ENCODE results near the gene RAD23B.
A peak's percentile ranks its signal among the peaks of the same experiment; 100 is the strongest.
"Not testable (repeated sequence)": the region's sequence is repeated elsewhere in the genome, so short reads cannot be mapped to it uniquely, and the experiment has no call there.

The RAD23B gene

DNA sequence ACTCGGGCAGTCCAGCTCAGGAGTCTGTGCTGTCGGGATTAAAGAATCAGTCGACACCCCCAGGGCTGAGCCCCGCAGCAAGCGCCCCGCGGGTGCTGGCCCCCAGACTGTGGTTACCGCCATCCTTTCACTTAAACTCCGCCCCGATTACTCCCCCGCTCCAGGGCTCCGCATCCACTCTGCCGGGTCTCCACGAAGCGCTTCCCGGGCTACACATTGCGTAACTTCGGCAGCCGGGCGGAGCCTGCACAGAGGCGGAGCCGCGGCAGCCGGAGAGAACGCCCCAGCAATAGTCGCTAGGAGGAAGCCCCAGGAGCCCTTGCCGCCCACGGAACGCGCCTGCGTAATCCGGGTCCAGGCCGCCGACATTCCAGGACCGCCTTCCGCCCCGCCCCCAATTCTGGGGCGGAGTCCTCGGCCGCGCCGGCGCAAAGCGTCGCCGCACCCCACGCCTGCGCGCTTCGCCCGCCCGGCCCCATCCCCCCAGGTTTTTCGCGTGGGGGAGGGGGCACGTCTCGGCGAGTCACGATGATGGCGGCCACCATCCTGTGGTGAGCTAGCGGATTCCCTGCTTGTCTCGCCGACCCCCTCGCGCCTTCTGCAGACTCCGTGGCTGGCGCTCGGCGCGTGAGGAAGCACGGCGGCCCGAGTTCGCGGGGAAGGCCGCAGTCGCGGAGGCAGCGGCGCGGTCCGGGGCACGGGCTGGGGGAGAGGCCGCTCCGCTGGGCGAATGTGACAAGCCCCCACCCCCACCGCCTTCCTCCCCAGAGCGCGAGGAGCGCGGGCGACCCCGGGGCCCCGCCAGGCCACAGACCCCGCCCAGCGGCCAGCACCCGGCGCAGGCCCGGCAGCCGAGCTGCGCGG is at the start of gene RAD23B:
TSS of gene RAD23B (plus strand) at position 521 of the 864 bp plus-strand sequence. CDS start 351 bp downstream, outside the sequence.
- peak; percentile 96 to 98 for DNase-seq (ENCODE audit: low read depth in 2 of 2)

DNA sequence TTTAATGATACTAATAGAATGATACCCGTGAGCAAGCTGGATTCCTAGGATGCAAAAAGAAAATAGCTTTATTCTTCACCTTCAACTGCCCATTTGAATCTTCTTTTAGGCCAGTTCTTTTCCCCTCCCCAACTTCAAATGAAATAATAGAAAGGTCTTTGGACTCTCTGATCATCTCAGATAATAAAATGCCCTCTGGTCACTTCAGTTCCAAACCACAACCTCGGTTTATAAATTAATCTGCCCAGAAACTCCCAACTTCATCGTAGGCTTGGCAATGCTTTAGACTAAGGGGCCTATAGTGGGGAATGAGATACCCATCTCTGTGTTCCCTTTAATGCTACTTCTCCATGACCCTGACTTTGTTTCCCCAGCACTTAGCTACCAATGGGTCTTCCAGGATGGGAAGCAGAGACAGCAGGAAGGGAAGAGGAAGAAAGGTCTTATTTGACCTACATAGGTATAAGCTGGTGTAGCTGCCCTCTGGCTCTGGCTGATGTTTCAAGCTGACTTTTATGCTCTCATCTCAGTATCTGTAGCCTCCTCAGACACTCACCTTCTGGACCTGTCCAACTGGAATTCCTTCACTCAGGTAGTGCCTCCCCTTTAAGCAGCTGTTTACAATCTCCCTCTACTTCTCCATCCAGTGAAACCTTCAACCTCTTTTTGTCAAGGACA is 47.2 kb upstream of the RAD23B start:
- no peak for DNase-seq (ENCODE audit: low read depth in 2 of 2)

DNA sequence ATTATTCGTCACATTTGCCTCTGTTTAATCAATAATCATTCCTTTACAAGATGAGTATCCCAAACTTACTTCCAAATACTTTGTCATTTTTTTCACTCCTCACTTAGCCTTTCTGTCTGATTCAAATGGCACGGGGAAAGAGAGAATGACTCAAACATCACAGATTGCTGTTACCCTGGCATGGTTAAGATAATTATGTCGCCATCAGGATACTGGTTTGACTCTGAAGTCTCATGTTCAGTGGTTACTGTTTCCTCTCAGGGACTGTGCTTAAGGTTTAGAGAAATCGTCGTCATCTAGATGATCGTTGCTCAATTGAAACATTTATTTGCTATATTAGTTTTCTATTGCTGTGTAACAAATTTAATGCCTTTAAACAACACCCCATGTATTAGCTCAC is 45.2 kb upstream of the RAD23B start:
- no peak for DNase-seq (ENCODE audit: low read depth in 2 of 2)

DNA sequence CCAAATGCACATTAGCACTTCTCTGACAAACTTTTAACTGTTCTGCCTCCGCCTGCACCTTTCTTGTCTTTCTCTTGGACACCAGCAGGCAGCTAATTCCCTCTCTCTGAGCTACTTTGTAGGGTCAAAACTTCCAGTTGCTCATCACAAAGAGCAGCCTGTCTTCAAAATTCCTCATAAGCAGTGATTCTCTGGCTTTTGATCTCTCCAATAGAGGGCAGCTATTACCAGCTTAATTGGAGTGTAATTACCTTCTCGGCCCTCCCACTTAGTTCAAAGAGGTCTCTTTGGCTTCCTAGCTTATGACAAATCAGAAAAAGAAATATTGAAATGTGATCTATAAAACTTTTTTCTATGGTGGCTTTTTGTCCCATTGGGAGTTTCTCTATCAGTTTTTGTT is 43.6 kb upstream of the RAD23B start:
- DNase-seq (ENCODE audit: low read depth in 2 of 2) = no peak

DNA sequence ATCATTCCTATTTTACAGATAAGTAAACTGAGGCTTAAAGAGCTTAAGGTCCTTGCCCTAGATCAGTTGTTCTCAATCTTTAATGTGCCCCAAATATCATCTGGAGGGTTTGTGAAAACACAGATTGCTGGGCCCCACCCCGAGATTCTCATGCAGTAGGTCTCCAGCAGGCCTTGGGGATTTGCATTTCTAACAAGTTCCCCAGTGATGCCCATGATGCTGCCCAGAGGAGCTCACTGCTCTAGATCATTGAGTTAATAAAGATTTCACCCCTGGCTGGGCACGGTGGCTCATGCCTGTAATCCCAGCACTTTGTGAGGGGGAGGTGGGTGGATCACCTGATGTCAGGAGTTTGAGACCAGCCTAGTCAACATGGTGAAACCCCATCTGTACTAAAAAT is 42.8 kb upstream of the RAD23B start:
- DNase-seq (ENCODE audit: low read depth in 2 of 2) = no peak

DNA sequence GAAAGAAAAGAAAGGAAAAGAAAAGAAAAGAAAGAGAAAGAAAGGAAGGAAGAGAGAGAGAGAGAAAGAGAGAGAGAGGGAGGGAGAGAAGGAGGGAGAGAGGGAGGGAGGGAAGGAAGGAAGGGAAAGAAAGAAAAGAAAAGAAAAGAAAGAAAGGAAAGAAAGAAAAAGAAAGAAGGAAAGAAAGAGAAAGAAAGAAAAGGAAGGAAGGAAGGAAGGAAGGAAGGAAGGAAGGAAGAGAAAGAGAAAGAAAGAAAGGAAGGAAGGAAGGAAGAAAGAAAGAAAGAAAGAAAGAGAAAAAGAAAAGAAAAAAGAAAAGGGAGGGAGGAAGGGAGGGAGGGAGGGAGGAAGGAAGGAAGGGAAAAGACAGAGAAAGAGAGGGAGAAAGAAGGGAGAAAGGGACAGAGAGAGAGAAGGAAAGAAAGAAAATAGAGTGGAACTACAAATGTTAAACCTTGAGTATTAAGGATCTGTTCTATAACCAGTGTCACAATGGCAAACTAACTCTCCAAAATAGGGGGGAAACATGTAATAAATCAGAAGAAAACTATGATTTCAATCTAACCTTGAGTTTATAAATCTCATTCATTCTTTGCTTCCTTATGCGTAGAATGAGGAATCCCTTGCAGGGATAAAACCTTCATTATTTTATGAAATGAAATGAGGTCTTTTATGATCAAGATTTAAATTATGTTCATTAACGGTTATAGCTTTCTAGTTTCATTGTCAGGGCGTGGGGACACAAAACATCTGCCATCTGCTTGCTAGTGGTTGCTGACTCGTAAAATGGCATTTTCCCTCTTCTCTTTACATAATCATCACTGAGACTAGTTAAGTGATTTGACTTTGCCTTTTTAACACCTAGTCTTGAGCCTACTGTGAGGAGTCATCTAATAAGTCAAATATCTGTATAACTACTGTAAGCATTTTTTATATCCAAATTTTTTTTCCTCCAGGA is 40.7 kb upstream of the RAD23B start:
- DNase-seq (ENCODE audit: low read depth in 2 of 2) = no peak

DNA sequence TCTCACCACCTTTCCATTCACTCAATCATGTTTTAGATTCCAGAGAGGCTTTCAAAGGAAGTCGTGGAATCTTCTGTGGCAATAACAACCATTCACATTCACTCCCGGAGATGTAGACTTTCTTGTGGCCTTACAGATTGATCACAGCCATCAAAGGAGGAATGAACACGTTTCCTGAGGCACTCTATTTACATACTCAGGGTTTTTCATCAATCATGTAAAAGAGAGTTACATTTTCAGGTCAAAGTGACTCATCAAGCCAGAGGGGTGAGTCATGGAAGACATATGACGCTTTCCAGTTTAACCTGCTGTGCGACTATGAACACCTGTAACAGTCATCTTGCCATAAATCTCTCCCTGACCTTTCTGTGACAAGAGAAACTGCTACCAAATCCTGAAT is 39.3 kb upstream of the RAD23B start:
- DNase-seq (ENCODE audit: low read depth in 2 of 2) = no peak

DNA sequence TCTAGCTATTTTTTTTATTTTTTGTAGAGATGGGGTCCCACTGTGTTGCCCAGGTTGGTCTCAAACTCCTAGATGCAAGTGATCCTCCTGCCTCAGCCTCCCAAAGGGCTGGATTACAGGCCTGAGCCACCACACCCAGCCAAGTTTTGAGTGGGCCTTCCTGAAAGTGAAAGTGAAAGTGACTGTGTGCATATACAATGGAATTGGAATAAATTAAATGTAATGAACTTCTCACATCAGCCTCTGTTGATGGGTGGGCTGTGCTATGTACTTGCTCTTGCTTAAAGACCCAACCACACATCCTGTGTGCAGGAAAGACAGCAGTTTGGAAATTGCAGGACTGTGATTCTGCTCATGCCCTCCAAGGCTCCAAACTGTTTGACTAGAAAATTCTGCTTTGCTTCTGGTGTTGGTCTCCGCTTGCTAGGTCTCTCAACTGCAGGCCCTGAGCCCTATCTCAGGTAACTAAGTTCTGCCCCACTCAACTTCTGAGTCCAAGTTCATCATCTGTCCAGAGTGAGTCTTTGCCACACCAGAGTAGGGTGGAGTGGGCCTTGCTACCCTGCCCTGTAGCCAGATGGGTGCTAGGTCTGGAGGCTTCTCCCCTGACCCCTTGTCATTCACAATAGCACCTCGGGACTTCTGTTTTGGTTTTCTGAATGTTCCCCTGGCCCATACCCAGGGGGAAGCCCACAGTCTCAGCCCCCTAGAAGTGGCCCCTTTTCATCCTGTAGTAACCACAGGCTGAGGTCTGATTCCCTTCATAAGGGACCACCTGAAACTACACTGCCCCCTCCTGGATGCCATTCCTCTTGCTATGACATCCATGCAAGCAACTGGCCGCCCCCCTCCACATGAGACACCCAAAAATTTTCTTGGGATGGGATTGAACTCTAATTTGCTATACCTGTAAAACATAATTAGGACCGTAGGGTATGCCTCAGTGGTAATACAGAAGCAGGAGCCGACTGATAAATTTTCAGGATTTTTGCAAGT is 36.5 kb upstream of the RAD23B start:
- no peak for DNase-seq (ENCODE audit: low read depth in 2 of 2)

DNA sequence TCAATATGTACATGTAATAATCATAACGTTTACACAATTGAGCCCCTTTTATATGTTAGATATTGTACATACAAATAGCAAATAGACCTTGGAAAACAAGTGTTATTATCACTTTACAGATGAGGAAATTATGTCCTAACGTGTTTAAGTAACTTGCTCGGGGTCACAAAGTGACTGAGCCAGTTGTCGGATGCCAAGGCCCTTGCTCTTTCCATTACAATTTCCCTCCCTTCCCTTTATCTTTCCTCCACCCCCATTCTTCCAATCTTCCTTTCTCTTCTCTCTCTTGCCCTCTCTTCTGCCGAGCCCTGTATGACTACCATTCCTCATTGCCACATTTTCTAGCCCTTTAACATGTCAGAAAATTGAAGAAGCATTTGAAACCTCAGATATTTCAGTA is 34.4 kb upstream of the RAD23B start:
- no peak for DNase-seq (ENCODE audit: low read depth in 2 of 2)

DNA sequence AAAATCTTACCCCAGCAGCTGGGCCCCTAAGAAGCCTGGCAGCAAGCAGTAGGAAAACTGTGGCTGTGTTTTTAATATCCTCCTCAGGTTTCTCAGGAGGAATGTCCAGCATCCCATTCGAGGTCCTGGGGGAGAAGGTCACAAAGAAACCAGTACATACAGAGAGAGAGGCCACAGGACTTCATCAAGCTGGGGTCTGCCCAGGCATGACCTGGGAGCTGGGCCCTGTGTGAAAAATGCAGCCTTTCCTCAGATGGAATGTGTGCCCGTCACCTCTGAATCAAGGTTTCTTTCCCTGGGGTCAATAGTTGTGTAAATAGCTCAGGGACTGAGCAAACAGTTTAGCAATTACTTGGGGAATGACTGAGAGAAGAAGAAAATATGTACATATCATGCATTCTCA is 33.9 kb upstream of the RAD23B start:
- no peak for DNase-seq (ENCODE audit: low read depth in 2 of 2)

DNA sequence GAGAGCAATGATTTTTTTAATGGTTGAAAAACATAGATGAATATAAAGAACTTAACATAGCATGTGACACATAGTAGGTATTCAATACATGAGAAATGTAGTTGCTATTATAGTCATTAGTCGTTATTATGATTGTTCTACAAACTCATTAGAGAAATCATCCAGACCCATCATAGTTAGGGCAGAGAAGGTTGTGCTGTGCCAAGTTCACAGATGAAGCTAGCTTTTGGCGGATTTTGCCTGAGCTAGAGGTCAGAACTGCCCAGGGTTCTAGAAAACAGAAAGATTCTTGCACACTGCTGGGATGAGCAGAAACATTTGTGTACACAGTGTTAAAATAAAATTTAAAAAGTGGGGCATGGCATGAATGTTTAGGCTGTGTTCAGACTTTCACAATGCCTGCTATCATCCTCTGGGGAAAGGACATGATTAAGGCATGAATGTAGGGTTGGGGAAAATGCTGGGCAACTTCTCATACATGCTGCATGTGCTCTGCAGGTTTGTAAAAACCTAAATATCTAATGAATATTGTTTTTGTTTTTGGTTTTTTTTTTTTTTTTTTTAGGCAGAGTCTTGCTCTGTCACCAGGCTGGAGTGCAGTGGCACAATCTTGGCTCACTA is 33.3 kb upstream of the RAD23B start:
- no peak for DNase-seq (ENCODE audit: low read depth in 2 of 2)

DNA sequence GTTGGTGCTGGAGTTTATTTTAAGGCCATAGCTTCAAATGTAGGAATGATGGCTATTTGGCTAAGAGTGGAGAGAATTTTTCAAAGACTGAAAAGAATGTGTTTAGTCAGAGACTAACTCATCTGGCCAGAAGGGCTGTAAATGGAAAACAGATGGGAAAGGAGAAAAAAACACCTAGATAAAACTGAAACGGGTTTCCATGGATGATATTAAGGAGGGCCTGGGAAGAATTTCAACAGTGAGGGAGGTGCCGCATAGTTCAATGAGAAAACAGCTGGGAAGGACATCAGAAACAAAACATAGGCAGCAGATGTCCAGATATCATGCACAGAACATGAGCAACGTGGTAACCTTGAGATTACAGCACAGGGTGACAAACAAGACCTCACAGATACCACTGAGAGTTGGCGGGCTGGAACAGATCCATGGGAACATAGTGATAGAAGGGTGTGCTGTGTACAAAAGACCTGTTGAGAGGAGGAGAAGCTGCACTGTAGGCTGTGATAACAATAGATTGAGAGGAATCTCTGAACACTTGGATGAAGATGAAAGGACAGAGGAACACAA is 31.2 kb upstream of the RAD23B start:
- DNase-seq (ENCODE audit: low read depth in 2 of 2) = no peak

DNA sequence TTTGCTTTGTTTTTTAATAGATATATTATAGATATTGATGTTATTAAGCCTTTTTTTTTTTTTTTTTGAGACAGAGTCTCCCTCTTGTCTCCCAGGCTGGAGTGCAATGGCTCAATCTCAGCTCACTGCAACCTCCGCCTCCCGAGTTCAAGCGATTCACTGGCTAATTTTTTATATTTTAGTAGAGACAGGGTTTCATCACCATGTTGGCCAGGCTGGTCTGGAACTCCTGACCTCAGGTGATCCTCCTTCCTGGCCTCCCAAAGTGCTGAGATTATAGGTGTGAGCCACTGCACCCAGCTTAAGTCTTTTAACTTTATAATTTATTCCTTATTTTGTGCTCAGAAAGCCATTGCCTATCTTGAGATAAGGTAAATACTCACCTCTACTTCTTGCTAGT is 24.2 kb upstream of the RAD23B start:
- DNase-seq (ENCODE audit: low read depth in 2 of 2) = no peak

DNA sequence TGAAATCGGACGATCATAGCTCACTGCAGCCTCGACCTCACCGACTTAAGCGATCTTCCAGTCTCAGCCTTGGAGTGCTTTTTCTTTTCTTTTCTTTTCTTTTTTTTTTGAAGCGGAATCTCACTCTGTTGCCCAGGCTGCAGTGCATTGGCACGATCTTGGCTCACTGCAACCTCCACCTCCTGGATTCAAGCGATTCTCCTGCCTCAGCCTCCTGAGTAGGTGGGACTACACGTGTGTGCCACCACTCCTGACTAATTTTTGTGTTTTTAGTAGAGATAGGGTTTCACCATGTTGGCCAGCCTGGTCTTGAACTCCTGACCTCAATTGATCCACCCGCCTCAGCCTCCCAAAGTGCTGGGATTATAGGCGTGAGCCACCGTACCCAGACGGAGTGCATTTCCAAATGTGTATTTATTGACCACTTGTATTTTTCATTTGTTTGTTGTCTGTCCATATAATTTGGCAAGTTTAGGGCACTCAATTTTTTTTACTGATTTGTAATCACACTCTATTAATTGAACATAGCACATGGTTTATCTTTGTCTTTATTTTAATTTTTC is 23.2 kb upstream of the RAD23B start:
- not testable (repeated sequence) for DNase-seq (ENCODE audit: low read depth in 2 of 2)

DNA sequence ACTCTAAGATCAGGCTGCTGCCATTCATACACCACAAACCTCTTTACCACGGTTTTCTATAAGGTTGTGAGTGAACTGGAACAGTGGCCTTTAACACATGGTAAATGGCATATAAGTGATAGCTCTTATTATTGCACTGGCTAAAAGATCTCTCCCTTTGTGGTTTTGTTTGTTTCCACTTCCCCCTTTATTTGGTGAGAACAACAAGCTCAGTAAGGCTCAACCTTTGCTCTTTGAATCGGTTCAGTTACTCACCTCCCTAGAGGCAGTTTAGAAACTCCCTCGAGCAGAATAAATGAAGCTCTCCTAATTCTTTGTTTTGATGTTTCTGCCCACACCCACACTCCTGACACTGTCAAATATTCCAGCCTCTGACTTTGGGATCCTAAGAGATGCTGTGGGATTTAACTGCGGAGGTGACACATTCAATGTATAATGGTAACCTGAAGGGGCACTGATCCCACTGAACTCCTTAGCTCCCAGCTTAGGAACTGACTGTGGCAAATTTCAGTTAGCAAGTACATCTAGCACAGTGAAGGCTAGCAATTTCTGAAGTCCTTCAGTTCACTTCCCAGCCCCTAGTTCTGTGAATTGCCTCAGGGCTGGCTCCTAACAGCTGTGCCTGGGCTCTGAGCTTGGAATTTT is 22.5 kb upstream of the RAD23B start:
- no peak for DNase-seq (ENCODE audit: low read depth in 2 of 2)

DNA sequence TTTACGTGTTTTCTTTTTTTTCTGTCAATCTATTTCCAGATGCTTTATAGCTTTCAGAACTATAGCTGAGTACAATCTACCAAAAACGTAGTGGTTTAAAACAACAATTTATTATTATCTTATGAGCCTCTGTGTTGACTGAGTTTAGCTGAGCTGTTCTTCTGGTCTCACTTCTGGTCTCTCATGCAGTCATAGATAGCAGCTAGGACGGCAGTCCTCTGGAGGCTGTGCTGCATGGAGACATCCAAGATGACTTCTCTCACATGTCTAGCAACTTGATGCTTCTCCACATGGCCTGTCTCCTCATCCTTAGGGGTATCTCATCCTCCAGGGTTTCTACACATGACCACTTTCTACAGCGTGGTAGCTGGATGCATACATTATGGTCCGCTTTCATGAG is 22.0 kb upstream of the RAD23B start:
- DNase-seq (ENCODE audit: low read depth in 2 of 2) = no peak

DNA sequence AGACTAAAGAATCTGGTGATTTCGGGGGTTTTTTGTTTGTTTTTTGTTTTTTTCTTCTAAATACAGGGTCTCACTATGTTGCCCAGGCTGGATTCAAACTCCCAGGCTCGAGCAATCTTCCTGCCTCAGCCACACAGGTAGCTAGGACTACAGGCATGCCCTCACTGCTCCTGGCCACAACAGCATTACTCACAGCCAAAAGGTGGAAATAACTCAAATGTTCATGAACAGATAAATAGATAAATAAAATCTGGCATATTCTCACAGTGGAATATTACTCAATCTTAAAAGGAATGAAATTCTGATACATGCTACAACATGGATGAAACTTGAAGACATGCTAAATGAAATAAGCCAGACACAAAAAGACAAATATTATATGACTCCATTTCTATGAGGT is 19.8 kb upstream of the RAD23B start:
- DNase-seq (ENCODE audit: low read depth in 2 of 2) = no peak

DNA sequence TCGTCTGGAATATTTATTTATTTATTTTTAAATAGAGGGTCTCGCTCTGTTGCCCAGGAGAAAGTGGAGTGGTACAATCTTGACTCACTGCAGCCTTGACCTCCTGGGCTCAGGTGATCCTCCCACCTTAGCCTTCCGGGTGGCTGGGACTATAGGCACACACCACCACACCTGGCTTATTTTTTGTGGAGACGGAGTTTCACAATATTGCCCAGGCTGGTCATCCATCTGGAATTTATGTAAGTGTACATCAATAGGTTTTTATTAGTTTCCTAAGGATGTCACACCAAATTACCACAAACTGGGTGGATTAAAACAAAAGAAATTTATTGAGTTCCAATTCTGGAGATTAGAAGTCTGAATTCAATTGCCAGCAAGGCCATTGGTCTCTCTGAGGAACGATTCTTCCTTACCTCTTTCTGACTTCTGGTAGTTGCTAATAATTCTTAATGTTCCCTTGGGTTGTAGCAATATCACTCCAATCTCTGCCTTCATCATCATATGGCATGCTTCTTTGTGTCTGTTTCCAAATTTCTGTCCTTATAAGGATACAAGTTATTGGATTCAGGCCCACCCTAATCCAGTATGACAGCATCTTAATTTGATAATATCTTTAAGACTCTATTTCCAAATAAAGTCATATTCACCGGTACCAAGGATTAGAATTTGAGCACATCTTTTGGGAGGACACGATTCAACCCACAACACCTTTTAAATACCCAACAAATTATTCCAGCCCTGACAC is 16.3 kb upstream of the RAD23B start:
- no peak for DNase-seq (ENCODE audit: low read depth in 2 of 2)

DNA sequence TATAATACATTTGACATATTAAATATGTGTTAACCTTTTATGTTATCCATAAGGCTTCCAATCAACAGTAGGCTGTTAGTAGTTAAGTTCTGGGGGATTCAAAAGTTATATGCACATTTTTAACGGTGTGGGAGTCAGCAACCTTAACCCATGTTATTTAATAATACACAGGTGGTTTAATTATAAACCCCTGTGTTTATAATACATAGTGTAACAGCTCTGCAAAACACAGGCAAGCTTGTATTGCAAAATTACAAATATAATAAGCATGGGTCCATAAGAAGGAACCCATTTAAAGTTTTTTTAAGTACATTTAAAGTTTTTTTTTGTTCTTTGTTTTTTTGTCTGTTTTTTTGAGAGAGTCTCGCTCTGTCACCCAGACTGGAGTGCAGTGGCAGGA is 14.5 kb upstream of the RAD23B start:
- DNase-seq (ENCODE audit: low read depth in 2 of 2) = no peak

Measured in stimulated activated CD8-positive, alpha-beta memory T cell treated with anti-CD3 and anti-CD28 coated beads, Interleukin-7, amount 100 ng/mL, for 1 hour (primary cell).